ENCODE measurements around the gene MAP7D1.

DNA sequence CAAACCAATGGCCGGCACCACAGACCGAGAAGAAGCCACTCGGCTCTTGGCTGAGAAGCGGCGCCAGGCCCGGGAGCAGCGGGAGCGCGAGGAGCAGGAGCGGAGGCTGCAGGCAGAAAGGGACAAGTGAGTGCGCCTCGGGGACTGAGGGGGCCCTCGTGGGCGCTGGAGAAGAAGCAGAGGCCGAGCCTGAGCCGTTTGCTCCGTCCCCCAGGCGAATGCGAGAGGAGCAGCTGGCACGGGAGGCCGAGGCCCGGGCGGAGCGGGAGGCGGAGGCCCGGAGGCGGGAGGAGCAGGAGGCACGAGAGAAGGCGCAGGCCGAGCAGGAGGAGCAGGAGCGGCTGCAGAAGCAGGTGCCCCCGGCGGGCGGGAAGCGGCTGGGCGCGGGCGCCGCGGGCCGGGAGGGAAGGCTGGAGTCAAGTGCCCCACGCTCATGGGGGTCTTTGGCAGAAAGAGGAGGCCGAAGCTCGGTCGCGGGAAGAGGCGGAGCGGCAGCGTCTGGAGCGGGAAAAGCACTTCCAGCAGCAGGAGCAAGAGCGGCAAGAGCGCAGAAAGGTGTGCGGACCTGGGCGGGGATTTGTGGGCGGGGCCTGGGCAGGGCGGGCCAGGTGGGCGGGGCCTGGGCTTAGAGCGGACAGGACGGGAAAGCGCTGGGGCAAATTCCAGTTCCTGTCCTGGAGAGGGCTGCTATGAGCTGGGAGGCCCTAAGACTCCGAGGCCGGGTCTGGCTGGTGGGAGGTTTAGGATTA is 22.7 kb downstream of the MAP7D1 start:
- TF ChIP-seq, protein P1, sequence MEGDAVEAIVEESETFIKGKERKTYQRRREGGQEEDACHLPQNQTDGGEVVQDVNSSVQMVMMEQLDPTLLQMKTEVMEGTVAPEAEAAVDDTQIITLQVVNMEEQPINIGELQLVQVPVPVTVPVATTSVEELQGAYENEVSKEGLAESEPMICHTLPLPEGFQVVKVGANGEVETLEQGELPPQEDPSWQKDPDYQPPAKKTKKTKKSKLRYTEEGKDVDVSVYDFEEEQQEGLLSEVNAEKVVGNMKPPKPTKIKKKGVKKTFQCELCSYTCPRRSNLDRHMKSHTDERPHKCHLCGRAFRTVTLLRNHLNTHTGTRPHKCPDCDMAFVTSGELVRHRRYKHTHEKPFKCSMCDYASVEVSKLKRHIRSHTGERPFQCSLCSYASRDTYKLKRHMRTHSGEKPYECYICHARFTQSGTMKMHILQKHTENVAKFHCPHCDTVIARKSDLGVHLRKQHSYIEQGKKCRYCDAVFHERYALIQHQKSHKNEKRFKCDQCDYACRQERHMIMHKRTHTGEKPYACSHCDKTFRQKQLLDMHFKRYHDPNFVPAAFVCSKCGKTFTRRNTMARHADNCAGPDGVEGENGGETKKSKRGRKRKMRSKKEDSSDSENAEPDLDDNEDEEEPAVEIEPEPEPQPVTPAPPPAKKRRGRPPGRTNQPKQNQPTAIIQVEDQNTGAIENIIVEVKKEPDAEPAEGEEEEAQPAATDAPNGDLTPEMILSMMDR (IDR thresholded peaks at IDR 0.05 in 2 of 3, conservative IDR thresholded peaks at IDR 0.05 in 1 of 3; ENCODE audit: control insufficient read depth in 2 of 3, extremely low read depth in 1 of 3, insufficient read depth in 1 of 3, low read depth in 3 of 3, low read length in 3 of 3) = no peak
- TF ChIP-seq TCF12 (IDR thresholded peaks at IDR 0.05; ENCODE audit: low read depth, low read length) = no peak
- TF ChIP-seq POLR2AphosphoS5 (IDR thresholded peaks at IDR 0.05; ENCODE audit: low read length) = no peak
- no peak for TF ChIP-seq USF2 (IDR thresholded peaks at IDR 0.05; ENCODE audit: borderline replicate concordance, low read depth, low read length)
- TF ChIP-seq MAX (IDR thresholded peaks at IDR 0.05; ENCODE audit: low read depth, low read length) = no peak
- TF ChIP-seq RAD21 (IDR thresholded peaks at IDR 0.05; ENCODE audit: insufficient read depth, low read depth, low read length) = no peak
- TF ChIP-seq TAF1 (IDR thresholded peaks at IDR 0.05; ENCODE audit: borderline replicate concordance, low read depth, low read length) = no peak
- TF ChIP-seq ZBTB11 (CRISPR knock-in tag; IDR thresholded peaks at IDR 0.05) = no peak
- TF ChIP-seq POLR2A (IDR thresholded peaks at IDR 0.05; ENCODE audit: low read depth, low read length) = peak; percentile 32
- TF ChIP-seq, protein P2, sequence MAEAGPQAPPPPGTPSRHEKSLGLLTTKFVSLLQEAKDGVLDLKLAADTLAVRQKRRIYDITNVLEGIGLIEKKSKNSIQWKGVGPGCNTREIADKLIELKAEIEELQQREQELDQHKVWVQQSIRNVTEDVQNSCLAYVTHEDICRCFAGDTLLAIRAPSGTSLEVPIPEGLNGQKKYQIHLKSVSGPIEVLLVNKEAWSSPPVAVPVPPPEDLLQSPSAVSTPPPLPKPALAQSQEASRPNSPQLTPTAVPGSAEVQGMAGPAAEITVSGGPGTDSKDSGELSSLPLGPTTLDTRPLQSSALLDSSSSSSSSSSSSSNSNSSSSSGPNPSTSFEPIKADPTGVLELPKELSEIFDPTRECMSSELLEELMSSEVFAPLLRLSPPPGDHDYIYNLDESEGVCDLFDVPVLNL (IDR thresholded peaks at IDR 0.05; ENCODE audit: low read depth, low read length) = no peak
- TF ChIP-seq DPF2 (IDR thresholded peaks at IDR 0.05) = no peak
- no peak for TF ChIP-seq EZH2 (IDR thresholded peaks at IDR 0.05; ENCODE audit: borderline replicate concordance, control insufficient read depth, low read depth, low read length)
- TF ChIP-seq YY1 (IDR thresholded peaks at IDR 0.05; ENCODE audit: low read depth, low read length) = no peak
- no peak for TF ChIP-seq ZNF217 (IDR thresholded peaks at IDR 0.05)
